ENCODE measurements around the gene UBE2C.

DNA sequence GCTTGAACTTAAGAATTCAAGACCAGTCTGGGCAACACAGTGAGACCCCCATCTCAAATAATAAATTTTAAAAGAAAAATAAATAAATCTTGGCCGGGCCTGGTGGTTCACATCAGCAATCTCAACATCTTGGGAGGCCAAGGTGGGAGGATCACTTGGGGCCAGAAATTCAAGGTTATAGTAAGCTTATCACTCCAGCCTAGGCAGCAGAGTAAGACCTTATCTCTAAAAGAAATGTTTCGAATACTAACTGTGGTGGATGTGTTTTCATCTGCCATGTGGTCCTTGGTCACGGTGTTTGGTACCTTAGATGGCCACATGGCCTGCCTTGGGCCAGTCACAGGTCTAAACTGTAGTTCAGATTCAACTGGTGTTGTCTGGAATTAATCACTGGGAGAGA lies 5.8 kb downstream of the UBE2C start:
- TF ChIP-seq, protein P1, sequence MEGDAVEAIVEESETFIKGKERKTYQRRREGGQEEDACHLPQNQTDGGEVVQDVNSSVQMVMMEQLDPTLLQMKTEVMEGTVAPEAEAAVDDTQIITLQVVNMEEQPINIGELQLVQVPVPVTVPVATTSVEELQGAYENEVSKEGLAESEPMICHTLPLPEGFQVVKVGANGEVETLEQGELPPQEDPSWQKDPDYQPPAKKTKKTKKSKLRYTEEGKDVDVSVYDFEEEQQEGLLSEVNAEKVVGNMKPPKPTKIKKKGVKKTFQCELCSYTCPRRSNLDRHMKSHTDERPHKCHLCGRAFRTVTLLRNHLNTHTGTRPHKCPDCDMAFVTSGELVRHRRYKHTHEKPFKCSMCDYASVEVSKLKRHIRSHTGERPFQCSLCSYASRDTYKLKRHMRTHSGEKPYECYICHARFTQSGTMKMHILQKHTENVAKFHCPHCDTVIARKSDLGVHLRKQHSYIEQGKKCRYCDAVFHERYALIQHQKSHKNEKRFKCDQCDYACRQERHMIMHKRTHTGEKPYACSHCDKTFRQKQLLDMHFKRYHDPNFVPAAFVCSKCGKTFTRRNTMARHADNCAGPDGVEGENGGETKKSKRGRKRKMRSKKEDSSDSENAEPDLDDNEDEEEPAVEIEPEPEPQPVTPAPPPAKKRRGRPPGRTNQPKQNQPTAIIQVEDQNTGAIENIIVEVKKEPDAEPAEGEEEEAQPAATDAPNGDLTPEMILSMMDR (IDR thresholded peaks at IDR 0.05), result no peak
- TF ChIP-seq EZH2 (IDR thresholded peaks at IDR 0.05; ENCODE audit: borderline replicate concordance, insufficient read depth, low read depth, low read length, poor library complexity, severe bottlenecking), result no peak
